Activated effector memory CD4-positive, alpha-beta T cell treated with Interleukin-2 at 50 U/mL for 16 hours (primary cell): ENCODE results near the gene PRKCA.

Experiments used
- DNase-seq: peaks from one replicate; pipeline ENCODE4 v3.0.0-alpha.2; 2020

Gene PRKCA

DNA sequence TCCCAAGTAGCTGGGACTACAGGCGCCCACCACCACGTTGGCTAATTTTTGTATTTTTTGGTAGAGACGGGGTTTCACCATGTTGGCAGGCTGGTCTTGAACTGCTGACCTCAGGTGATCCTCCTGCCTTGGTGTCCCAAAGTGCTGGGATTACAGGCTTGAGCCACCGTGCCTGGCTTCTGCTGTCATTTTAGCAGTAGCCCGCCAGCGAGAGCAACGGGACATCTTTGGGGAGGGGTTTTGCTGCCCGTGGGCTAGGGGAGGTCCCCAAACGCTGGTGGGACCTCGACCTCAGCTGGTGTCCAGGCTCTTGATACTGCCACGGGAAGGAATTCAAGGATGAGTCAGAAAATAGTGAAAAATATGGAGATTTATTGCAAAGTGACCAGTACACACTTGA, 424.4 kb downstream of the PRKCA start:
- no peak for DNase-seq

DNA sequence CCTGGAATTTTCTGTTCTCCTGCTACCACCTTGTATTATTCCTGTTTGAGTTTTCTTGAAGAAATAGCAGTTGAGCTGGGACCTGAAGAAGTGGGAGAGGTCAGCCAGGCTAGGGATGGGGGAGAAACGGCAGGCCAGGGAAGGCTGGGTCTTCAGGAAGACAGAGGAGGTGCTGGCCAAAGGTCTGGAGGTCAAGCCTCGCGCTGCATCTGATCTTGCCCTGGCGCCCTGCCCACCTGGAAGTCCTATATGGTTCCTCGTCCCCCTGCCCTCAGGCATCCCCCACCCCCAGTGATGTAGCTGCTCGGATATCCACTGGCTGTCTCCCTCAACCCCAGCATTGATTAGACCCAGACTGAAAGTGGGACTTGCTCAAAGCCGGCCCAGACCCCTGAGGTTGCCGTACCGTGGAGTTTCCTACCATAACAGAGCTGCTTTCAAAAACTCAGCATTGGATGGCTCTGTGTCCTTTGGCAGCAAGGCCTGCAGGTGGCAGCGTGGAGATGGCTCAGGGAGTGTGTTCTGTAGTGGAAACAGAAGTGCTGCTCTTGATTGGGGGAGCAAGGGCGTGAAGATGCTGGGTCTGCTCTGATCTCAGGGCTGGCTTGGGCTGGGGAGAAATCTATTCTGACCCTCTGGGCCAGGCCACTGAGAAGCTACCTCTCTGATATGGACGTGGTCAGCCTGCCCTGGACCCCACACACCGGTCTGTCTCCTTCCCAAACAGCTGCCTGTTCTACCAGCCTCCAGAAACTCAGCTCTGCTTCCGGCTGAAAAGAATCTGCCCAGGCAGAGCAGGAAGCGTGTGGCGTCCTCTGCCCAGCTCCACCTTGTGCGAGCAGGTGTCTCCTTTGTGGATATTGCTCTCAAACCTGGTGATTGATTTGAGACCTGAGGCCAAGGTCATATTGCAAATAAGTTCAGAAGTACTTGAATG, 425.5 kb downstream of the PRKCA start:
- peak; percentile 6 for DNase-seq

DNA sequence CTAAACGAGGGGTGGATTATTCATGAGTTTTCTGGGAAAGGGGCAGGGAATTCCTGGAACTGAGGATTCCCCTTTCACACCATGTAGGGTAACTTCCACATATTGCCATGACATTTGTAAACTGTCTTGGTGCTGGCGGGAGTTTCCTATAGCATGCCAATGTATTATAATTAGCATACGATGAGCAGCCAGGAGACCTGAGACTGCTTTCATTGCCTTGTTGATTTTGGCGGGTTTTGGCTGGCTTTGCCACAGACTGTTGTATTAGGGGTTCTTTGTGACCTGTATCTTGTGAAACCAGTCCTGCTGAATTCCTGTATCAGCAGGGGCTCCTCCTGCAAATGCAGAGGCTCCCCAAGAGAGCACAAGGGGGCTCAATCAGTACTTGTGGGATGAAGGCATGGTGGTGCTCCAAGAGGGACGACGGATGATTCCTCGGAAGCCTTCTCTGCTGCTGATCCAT, 428.1 kb downstream of the PRKCA start:
- no peak for DNase-seq

DNA sequence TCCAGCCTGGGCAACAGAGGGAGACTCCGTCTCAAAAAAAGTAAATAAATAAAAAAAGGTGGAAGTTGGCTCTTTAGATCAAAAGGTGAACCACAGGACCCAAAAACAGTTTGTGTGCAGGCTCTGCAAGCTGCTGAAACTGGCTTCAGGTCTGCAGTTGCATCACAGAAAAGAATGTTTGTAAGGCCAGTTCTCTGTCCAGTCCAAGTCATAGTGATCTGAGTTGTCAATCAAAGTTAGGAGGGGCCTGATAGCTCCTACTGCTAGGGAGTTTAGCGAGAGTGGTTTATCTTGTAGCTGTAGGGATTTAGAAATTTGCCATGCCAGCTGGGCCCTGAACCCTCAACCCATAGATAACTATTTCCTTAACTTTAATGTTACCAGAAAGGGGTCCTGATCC, 431.3 kb downstream of the PRKCA start:
- no peak for DNase-seq

DNA sequence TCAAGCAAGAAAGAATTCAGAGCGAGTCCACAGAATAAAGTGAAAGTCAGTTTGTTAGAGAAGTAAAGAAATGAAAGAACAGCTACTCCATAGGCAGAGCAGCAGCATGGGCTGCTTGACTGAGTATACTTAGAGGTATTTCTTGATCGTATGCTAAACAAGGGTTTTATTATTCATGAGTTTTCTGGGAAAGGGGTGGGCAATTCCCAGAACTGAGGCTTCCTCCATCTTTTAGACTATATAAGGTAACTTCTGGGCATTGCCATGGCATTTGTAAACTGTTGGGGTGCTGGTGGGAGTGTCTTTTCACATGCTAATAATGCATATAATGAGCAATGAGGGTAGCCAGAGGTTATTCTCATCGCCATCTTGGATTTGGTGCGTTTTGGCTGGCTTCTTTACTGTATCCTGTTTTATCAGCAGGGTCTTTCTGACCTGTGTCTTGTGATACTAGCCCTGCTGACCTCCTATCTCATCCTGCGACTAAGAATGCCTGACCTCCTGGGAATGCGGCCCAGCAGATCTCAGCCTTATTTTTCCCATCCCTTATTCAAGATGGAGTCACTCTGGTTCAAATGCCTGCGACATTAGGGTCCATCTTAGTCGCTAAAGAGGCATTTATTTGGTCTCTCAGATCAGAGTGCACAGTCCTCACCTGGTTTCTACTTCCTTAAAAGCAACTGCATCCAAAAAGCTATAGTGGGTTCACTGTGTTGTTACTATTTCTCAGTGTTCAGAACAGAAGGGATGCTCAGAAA, 432.0 kb downstream of the PRKCA start:
- DNase-seq, result no peak

DNA sequence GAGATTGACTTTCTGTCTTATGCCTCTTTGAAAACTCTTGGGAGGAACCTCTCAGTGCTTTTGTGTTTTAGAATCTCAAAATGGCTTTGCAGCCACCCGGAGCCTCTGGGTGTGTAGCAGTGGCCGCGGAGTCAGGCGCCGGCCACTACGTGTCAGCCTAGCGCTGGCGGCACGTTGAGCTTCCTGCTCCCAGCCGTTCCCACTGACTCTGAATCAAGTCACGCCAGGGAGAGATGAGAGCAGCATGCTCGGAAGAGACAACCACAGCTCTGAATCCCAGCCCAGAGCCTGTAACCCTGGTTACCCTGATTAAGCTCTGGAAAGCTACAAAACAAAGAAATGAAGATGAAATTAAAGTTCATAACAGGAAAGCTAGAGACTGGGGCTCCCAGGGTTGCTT, 435.1 kb downstream of the PRKCA start:
- DNase-seq, result no peak

DNA sequence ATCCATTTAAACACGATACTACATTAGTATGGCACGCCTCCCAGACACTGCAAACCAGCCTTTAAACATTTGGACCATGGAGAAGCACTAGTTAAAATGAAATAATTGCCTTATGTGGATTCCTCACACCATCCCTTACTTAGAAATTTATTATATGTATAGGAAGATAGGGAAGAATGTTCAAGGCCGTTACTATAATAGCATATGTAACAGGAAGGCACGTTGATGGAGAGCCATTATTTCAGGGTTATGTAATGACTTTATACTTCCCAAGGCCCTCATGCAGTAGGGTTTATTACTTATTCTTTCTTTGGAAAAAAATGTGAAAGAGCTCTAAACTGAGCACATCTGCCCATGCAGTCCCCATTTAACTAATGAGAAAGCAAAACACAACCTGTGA, 435.9 kb downstream of the PRKCA start:
- no peak for DNase-seq

DNA sequence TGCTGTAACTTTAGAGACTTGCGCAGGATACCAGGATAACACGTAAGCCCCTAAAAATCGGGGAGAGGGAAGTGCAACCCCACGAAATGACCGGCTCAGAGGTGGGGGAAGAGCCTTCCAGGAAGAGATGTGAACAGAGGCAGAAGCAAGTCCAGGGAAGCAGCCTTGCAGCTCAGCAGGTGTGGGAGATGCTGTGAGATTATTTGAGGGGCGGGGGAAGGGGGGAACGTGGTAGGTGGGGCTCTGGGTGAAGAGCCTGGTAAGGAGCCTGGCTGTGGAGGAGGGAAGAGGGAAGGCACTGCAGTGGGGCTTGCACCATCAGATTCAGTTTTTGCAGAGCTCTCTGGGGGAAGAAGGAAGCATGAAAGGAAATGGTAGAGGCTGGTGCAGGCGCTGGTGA, 437.1 kb downstream of the PRKCA start:
- DNase-seq, result no peak

DNA sequence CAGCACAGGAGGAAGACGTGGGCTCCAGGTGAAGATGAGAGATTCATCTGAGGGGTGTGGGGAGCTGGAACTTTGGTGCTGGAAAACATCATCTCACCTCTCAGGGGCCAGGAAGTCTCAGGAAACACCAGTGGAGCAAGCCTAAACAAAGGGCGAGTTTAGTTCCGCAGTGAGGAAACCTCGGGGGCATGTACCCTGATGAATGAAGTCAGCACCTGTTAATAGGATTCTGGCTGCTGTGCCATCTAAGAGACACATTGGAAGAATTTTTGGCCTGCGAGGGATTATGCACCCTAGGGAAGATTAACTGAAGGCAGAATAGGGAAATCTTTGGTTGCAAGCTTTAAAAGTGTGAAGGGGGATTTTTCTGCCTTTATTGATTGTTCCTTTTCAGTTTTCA, 437.8 kb downstream of the PRKCA start:
- DNase-seq, result no peak

DNA sequence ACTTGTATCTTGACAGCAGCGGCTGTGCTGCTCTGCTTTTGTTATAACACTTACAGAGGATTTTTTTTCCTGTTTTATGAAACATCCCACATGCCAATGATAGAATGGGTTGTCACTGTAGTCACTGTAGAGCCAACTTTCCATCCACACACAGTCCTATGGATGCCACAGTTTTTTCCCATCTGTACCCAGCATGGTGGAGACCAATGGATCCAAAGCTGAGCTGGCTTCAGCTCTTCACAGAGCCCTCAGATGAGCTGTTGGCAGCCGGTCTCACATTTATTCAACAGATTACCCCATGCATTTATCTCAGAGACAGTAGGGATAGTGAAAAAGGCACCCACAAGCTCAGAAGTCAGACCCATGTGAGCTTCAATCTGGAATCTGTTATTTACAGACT, 441.1 kb downstream of the PRKCA start:
- no peak for DNase-seq

DNA sequence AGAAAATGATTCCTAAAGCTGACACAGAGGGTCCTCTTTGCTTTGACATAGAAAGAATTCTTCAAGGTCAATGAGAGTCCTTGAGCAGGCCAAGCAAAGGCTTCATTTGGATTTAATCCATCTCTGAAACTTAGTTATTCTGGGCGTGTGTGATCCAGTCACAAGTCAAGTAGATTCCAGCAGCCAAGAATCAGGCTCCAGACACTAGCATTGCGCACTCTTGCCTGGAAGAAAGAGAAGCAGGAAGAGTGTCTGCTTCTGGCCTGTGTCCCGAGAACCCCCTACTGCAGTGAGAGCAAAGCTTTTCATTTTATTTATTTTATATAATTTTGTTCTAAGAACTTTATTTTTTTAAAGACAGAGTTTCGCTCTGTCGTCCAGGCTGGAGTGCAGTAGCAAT, 444.3 kb downstream of the PRKCA start:
- DNase-seq, result no peak

DNA sequence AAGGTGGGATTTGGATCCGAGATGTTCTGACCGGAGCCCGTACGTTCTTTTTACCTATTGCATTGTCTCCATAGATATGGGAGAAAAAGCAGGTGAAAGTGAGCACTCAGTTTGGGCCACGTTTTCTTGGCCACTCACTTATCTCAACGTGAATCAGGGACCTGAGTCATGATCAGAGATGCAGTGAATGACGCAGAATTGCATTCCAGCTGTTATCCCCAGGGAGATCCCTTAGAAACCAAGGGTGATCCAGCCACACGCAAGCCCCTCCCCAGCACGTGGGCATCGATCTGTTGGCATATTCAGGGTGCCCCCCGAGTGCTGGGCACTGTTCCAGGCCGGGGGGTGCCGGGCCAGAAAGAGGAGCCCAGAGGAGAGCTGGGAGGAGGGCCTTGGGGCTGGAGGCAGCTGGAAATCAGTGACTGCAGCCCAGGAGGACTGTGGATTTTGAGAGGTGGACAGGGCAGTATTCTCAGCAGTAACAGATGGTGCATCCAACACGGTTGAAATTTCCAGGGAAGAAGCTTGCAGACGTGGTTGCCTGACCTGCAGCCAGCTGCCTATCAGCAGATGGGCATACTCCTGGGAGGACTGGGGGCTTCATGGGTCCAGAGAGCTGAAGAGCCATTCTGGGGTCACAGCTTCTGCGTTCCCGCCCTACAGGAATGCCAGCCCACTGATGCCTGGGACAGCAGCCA, 445.3 kb downstream of the PRKCA start:
- DNase-seq, result no peak

DNA sequence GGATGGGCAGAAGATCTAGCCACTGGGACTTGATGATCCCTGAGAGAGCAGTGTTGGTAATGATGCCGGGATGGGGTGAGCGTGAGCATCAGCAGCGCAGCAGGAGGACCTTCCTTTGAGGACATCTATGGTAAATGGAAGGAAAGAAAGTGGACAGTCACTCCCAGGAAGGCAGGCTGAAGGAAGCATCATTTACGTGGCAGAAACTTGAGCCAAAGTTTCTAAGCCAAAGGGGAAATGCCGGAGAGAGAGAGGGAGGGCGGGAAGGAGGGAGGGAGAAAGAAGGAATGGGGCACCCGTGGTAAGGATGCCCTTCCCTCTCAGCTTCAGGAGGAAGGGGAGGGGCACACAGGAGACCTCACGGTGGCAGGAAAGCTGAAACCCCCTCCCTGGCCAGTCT, 446.2 kb downstream of the PRKCA start:
- DNase-seq, result no peak

DNA sequence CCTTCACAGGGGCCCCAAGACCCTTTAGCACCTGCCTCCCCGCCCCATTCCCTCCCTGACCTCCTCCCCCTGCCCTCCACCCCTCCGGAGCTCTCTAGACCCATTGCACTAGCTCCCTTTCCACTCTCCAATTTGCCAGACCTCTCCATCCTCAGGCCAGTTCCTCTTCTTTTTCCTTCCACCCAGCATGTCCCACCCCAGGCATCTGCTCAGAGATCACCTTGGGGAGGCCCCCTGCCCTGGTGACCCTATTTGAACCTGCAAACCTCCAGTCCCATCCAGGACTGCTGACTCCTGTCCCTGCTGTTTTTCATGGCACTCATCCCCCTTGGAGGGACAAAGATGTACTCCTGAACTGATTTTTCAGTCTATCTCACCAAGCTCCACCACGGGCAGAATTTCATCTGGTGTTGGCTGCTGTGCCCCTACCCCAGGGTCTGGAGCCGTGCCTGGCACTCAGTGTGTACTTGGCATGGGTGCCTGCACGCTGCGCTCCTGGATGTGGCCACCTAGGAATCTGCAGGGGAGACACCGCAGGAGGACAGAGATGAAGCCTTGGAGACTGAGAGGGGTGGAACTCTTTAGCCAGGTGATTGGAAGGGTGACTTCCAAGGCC, 446.9 kb downstream of the PRKCA start:
- no peak for DNase-seq

DNA sequence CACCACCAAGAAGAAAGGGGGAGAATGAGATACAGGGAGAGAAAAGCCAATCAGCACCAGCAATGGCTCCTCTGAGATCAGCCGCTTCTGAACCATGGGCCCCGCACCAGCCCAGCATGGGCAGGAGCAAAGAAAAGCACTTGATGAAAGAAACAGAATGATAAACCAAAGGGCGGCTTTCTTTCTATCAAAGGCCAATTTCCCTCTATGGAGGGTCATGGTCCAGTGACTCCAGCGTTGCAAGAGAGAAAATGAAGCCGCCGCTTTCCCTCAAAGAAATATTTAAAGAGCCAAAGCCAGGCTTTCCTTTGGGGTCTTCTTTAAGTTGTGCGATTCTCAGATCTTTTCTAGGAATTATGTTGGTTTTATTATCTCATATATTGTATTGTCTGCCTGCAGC, 447.7 kb downstream of the PRKCA start:
- DNase-seq, result no peak

DNA sequence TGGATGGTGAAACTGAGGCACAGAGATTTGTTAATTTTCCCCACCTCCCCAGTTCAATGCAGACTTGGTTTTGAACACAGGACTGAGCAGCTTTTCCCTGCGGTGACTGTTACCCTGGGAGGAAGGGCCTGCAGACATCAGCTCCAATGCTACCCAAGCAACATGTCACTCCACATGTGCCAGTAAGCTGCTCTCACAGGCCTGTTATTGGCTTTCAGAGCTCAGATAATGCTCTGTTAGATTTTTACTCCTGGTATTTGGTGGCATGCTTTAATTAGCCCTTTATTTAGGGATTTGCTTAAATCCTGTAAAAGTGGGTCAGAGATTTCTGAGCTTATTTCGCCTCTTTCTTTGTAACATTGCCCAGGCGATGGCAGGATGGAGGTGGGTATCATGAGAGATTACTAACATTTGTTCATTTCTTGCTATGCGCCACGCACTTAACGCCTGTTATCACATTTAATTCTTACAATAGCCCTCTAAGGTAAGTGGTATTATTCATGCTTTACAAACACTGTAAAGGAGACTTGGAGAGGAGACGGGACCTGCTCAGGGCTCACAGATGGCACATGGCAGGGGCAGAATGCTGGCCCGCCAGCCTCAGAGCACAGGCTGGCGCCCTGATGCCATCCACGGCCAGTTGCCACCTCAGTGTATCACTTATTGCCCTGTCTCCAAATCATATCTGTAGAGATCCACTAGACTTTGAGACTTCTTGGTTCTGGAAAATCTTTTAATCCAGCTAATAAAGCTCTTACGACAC, 448.5 kb downstream of the PRKCA start:
- DNase-seq, result no peak

DNA sequence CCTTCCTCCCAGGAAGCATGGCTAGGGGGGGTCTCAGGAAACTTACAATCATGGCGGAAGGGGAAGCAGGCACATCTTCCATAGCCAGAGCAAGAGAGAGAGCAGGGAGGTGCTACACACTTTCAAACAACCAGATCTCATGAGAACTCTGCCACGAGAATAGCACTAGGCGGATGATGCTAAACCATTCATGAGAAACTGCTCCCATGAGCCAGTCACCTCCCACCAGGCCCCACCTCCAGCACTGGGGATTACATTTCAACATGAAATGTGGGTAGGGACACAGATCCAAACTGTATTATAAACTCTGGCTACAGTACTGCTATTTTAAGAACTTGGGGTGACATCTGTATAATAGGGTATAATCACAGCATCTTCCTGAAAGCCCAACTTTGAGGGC, 449.4 kb downstream of the PRKCA start:
- DNase-seq, result no peak

DNA sequence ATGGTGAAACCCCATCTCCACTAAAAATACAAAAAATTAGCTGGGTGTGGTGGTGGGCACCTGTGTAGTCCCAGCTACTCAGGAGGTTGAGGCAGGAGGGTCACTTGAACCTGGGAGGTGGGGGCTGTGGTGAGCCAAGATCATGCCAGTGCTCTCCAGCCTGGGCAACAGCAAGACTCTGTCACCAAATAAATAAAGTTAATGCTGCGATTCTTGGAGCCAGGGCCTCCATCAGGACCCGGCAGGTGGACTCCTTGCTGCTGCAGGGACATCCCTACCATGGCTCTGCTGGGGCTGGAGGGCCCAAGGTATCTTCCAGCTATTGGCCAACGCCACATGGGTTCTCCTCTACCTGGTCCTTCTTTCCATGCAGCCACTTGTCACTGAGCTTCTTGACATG, 450.0 kb downstream of the PRKCA start:
- DNase-seq, result no peak

DNA sequence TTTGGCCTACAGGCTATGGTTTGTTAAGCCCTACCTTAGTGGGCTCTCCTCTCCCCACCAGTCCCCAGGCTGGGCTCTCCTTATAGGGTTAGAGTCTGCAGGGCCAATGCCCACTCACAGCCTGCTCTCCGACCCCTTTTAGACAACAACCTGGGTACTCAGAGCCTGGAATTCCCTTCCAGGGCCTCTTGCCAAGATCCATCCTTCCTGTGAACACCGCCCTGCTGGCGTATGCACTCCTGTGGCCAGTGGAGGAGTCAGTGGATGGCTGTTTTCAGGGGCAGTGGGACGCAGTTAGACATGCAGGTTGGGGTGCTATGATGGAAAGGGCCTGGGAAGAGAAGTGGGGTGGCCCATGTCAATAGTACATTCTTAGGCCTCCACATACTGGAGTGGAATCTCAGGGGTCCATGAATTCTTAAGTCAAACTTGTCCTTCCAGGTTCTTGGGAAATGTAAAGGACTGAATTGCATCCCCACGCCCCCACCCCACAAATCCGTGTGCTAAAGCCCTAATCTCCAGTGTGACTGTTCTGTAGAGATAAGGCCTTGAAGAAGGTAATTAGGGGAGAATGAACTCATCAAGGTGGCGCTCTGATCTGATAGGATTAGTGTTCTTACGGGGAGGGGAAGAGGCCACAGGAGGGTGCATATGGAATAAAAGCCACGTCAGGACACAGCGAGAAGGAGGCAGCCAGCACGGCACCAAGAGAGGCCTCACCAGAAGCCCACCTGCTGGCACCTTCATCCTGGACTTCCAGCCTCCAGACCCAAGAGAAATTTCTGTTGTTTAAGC, 450.9 kb downstream of the PRKCA start:
- DNase-seq, result no peak

DNA sequence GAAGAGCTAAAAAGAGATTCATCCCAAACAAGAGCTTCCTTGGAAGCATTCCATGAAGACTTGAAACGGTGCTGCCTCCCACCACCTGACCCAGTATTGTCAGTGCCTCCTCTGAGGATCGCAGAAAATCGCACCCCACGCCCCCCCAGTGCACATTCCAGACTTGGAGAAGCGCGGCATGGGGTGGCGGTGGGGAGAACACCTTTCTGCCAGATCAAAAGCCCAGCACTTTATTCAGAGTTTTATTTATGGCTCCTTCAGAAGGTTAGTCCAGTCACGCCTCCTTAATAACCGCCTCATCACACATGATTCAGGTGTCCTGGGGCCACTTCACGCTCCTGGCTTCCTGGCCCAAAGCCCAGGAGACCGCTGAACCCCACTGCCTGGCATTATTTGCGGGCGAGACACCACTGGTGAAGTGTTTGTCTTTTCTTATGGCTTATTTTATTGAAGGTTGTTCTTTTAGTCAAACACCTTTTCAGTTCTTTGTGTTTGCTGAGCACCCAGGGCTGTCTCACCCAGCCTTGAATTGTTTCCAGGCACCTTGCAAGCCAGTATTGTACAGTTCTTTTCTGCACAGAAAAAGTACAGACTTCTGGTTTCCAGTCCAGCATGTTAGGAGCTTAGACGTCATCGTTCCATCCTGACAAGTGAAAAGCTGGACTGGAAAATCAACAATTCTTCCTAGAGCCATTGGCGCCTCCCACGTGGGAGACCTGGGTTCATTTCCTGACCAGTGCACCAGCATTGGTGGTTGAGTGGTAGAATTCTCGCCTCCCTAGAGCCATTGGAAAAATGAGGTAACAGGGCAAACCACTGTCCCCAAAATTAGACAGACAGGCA, 452.9 kb downstream of the PRKCA start:
- DNase-seq, result no peak

DNA sequence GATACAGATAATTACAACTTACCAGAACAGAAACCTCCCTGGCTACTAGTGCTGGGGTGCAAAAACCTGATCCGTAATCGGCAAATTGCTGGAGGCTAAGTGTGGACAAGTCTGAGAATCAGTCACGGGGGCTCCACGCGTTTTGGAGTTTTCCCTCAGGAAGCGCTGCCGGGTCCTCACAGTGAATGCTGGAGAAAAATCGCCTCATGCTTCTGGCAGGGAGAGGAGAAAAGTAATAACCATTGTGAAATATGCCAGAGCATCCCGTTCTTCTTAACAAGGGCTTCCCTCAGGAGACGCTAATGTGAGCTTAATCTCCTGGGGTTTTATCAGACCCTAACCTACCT, 453.5 kb downstream of the PRKCA start:
- DNase-seq, result no peak
